Omental fat pad (tissue), 4 donors: ENCODE results near the gene KSR2. TPM values are rescaled to one million over a fixed set of nuclear protein-coding genes. Genes with fewer than 3 reads are reported as not detected.
"Not testable (repeated sequence)": the region's sequence is repeated elsewhere in the genome, so short reads cannot be mapped to it uniquely, and the experiment has no call there.

ENCODE experiments used
- ATAC-seq: fragments of 150-250 bp; one replicate; pipeline ENCODE4 v1.9.1; 2016; ENCODE audit warnings: mild to moderate bottlenecking, moderate library complexity; ENCODE audit not compliant: low FRiP score
- DNase-seq: peaks from one replicate; pipeline ENCODE4 v3.0.0-alpha.2; 2019; ENCODE audit warnings: low spot score
- CTCF ChIP-seq, 3 donors: fragments of 450-650 bp; IDR thresholded peaks; one replicate each; pipeline ENCODE4 v1.5.1; 2016 to 2017; ENCODE audit warnings: antibody characterized with exemption in 3 of 3, mild to moderate bottlenecking in 3 of 3, moderate library complexity in 2 of 3
- total RNA-seq, 4 donors: library from RNA; depleted of rRNA; stranded (reverse); fragments of >200 nt; gene quantifications; one replicate each; pipeline ENCODE4 v1.1.0, GENCODE V29; 2016

KSR2 gene
- total RNA-seq, 4 donors from 2014 or later, result under 0.01 to 0.16 (median under 0.01) TPM; not detected in 1

- no peak for TF ChIP-seq CTCF (IDR thresholded peaks at IDR 0.05)
- ATAC-seq (no peak), DNase-seq (no peak)
Observed at GRCh38 chr12:117641885-117642284, 326.9 kb downstream of the KSR2 start.

- DNase-seq (no peak), ATAC-seq (no peak)
- TF ChIP-seq CTCF (IDR thresholded peaks at IDR 0.05), result no peak
Observed at GRCh38 chr12:117640511-117640910, 328.3 kb downstream of the KSR2 start.

DNA sequence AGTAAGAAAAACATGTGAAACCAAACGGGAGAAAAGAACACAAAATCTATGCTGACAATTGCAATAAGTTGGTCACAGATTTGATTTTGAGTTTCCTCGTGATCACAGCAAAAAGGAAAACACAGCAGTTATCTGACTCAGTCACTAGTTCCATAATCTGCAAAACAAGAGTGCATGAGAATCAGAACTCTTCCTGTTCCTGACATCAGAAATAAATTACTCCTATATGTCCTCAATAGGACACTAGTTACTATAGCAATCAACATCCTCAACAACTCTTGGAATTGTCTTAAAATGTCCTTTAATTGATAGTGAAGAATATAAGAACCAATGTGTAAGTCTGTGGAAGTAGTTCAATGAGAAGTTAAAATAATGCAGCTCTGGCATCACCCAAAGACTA, 339.3 kb downstream of the KSR2 start:
- no peak for ATAC-seq
- DNase-seq, result no peak
- no peak for TF ChIP-seq CTCF (IDR thresholded peaks at IDR 0.05)

DNA sequence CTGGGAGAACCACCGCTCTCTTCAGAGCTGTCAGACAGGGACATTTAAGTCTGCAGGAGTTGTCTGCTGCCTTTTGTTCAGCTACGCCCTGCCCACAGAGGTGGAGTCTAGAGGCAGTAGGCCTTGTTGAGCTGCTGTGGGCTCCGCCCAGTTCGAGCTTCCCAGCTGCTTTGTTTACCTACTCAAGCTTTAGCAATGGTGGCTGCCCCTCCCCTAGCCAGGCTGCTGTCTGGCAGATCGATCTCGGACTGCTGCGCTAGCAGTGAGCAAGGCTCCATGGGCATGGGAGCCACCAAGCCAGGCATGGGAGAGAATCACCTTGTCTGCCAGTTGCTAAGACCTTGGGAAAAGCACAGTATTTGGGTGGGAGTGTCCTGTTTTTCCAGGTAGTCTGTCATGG, 340.1 kb downstream of the KSR2 start:
- not testable (repeated sequence) for ATAC-seq

GRCh38 chr12:117622741-117623140, 346.0 kb downstream of the KSR2 start:
- no peak for TF ChIP-seq CTCF (IDR thresholded peaks at IDR 0.05)
- DNase-seq, result no peak
- no peak for ATAC-seq

More for the DNA sequence above, 340.1 kb downstream of the KSR2 start:
- DNase-seq, result not testable (repeated sequence)

- TF ChIP-seq CTCF (IDR thresholded peaks at IDR 0.05), result no peak
- DNase-seq, result no peak
- ATAC-seq, result no peak
Observed at GRCh38 chr12:117622087-117622486, 346.7 kb downstream of the KSR2 start.

GRCh38 chr12:117607778-117608177, 361.0 kb downstream of the KSR2 start:
- ATAC-seq (no peak), DNase-seq (no peak)
- no peak for TF ChIP-seq CTCF (IDR thresholded peaks at IDR 0.05)

GRCh38 chr12:117606945-117607344, 361.8 kb downstream of the KSR2 start:
- ATAC-seq (no peak), DNase-seq (no peak)
- no peak for TF ChIP-seq CTCF (IDR thresholded peaks at IDR 0.05)
